IMR-90 (cell line): ENCODE results near the gene ABCA2.

Source experiments
- BHLHE40 ChIP-seq: fragments of 150-350 bp; IDR thresholded peaks from 2 replicates; pipeline ENCODE4 v1.6.1; 2016; ENCODE audit warnings: mild to moderate bottlenecking, low read depth, low read length
- MAFK ChIP-seq: IDR thresholded peaks from 2 replicates; pipeline ENCODE4 v1.6.1; 2012; ENCODE audit warnings: low read depth, low read length, improper control_type of control experiment
- MAZ ChIP-seq: IDR thresholded peaks from 2 replicates; pipeline ENCODE4 v1.6.1; 2012; ENCODE audit warnings: low read depth, mild to moderate bottlenecking, low read length, improper control_type of control experiment, moderate library complexity, borderline replicate concordance
- NFE2L2 ChIP-seq: fragments of 150-350 bp; IDR thresholded peaks from 2 replicates; pipeline ENCODE4 v1.6.1; 2016; ENCODE audit warnings: low read depth, mild to moderate bottlenecking, low read length
- POLR2A ChIP-seq: IDR thresholded peaks from 2 replicates; pipeline ENCODE4 v1.6.1; 2012; ENCODE audit warnings: mild to moderate bottlenecking, low read depth, low read length
- RCOR1 ChIP-seq: IDR thresholded peaks from 2 replicates; pipeline ENCODE4 v1.6.1; 2012; ENCODE audit warnings: mild to moderate bottlenecking, low read length, improper control_type of control experiment; ENCODE audit not compliant: insufficient replicate concordance
- TF ChIP-seq, protein P1 (sequence below): conservative IDR thresholded peaks from 2 replicates; pipeline ENCODE4 v1.5.1; 2012; ENCODE audit warnings: mild to moderate bottlenecking, low read depth, low read length, improper control_type of control experiment

GRCh38 chr9:137021568-137021978, 6.5 kb downstream of the ABCA2 start:
- TF ChIP-seq MAZ (no peak), BHLHE40 (no peak), NFE2L2 (no peak), POLR2A (no peak), RCOR1 (no peak), MAFK (no peak)
- TF ChIP-seq, protein P1, sequence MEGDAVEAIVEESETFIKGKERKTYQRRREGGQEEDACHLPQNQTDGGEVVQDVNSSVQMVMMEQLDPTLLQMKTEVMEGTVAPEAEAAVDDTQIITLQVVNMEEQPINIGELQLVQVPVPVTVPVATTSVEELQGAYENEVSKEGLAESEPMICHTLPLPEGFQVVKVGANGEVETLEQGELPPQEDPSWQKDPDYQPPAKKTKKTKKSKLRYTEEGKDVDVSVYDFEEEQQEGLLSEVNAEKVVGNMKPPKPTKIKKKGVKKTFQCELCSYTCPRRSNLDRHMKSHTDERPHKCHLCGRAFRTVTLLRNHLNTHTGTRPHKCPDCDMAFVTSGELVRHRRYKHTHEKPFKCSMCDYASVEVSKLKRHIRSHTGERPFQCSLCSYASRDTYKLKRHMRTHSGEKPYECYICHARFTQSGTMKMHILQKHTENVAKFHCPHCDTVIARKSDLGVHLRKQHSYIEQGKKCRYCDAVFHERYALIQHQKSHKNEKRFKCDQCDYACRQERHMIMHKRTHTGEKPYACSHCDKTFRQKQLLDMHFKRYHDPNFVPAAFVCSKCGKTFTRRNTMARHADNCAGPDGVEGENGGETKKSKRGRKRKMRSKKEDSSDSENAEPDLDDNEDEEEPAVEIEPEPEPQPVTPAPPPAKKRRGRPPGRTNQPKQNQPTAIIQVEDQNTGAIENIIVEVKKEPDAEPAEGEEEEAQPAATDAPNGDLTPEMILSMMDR: no peak
